ENCODE results near the gene SDCBP2. TPM values are rescaled to one million over a fixed set of nuclear protein-coding genes. Genes with fewer than 3 reads are reported as not detected.
"Not testable (repeated sequence)": the region's sequence is repeated elsewhere in the genome, so short reads cannot be mapped to it uniquely, and the experiment has no call there.

The SDCBP2 gene
- total RNA-seq, 2 donors from 2014 or later, result 4.0 to 7.3 TPM

DNA sequence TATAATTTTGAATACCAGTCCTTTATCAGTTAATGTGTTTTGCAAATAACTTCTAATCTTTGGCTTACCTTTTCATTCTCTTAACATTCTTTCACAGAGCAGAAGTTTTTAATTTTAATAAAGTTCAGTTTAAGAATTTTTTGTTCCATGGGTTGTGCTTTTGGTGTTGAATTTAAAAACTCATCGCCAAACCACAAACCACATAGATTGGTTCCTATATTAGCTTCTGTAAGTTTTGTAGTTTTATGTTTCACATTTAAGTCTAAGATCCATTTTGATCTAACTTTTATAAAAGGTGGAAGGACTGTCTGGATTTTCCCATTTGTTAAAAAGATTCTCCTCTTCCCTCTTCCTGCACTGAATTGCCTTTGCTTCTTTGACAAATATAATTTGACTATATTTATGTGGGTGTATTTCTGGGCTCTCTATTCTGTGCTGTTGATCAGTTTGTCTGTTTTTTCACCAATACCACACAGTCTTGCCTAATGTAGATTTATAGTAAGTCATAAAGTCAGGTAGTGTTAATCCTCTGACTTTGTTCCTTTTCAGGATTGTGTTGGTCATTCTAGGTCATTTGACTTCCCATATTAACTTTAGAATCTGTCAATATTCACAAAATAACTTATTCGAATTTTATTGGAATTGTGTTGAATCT is 17.5 kb upstream of the SDCBP2 start:
- no peak overlapping the region for H3K27ac ChIP-seq
- H3K27me3 ChIP-seq (replicated peaks; ENCODE audit: insufficient read depth), result no peaks in the 10 kb centered on the region
- H3K36me3 ChIP-seq, result no peaks in the 10 kb centered on the region
- H3K4me3 ChIP-seq, result no peak overlapping the region
- no peaks in the 10 kb centered on the region for H3K9me3 ChIP-seq
- DNase-seq (ENCODE audit: low spot score), result no peak
- intact Hi-C loops (cut with DNase I), result no loop called here
- WGBS, result 94% methylated on average over 2 of the region's 2 CpGs
- no peak for TF ChIP-seq POLR2A (IDR thresholded peaks at IDR 0.05)
- no peak for TF ChIP-seq POLR2AphosphoS5 (IDR thresholded peaks at IDR 0.05)
- no peak for TF ChIP-seq CTCF (IDR thresholded peaks at IDR 0.05)
- H3K4me1 ChIP-seq (replicated peaks), result no peaks in the 10 kb centered on the region

DNA sequence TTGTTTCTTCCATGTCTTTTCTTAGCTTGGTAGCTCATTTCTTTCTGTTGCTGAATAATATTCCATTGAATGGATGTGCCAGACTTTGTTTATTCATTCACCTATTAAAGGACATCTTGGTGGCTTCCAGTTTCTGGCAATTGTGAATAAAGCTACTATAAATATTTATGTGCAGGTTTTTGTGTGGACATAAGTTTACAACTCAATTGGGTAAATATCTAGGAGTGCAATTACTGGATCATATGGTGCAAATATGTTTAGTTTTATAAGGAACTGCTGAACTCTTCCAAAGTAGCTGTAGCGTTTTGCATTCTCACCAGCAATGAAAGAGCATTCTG is 16.8 kb upstream of the SDCBP2 start:
- intact Hi-C loops (cut with DNase I), result no loop called here
- Histone ChIP-seq H3K9me3 (no peaks in the 10 kb centered on the region), H3K4me1 (replicated peaks) (no peaks in the 10 kb centered on the region), H3K27ac (no peak overlapping the region), H3K4me3 (no peak overlapping the region), H3K36me3 (no peaks in the 10 kb centered on the region), H3K27me3 (replicated peaks; ENCODE audit: insufficient read depth) (no peaks in the 10 kb centered on the region)
- no peak for DNase-seq (ENCODE audit: low spot score)
- WGBS, result 59% methylated on average over 1 of the region's 1 CpG
- TF ChIP-seq CTCF (IDR thresholded peaks at IDR 0.05), result no peak
- peak; percentile 77 for TF ChIP-seq POLR2AphosphoS5 (IDR thresholded peaks at IDR 0.05)

- TF ChIP-seq POLR2AphosphoS5 (IDR thresholded peaks at IDR 0.05), result no peak
- TF ChIP-seq POLR2A (IDR thresholded peaks at IDR 0.05), result no peak
- no peak for TF ChIP-seq CTCF (IDR thresholded peaks at IDR 0.05)
- WGBS, result 99% methylated on average over 4 of the region's 4 CpGs
- no peaks in the 10 kb centered on the region for H3K36me3 ChIP-seq
- no peaks in the 10 kb centered on the region for H3K4me1 ChIP-seq (replicated peaks)
- H3K4me3 ChIP-seq, result no peak overlapping the region
- H3K9me3 ChIP-seq, result no peaks in the 10 kb centered on the region
- H3K27ac ChIP-seq, result no peak overlapping the region
- DNase-seq (ENCODE audit: low spot score), result no peak
- H3K27me3 ChIP-seq (replicated peaks; ENCODE audit: insufficient read depth), result no peaks in the 10 kb centered on the region
- intact Hi-C loops (cut with DNase I), result no loop called here
Observed at GRCh38 chr20:1345030-1345755, 16.3 kb upstream of the SDCBP2 start.

DNA sequence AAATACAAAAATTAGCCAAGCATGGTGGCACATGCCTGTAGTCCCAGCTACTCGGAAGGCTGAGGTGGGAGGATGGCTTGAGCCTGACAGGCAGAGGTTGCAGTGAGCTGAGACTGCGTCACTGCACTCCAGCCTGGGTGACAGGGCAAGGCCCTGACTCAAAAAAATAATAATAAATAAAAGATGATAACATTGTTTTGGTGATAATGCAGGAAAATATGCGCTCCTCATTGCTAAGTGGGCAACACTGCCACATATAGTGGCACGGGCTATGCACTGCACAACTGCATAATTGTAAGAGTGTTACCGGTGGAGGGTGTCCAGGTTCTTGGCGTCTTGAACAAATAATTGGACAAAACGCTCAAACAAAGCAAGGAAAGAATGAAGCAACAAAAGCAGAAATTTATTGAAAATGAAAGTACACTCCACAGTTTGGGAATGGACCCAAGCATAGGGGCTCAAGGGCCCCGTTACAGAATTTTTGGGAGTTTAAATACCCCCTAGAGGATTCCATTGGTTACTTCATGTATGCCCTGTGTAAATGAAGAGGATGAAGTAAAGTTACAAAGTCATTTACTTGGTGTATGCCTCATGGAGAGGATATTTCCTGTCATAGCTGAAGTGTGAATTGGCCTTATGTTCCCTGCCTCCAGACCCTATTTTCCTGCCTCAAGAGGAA is 14.6 kb upstream of the SDCBP2 start:
- H3K36me3 ChIP-seq; H3K4me1 ChIP-seq (replicated peaks); intact Hi-C loops (cut with DNase I); DNase-seq (ENCODE audit: low spot score); H3K27ac ChIP-seq; H3K27me3 ChIP-seq (replicated peaks; ENCODE audit: insufficient read depth); H3K4me3 ChIP-seq; H3K9me3 ChIP-seq: not testable (repeated sequence)
- WGBS, result 74% methylated on average over 8 of the region's 8 CpGs

DNA sequence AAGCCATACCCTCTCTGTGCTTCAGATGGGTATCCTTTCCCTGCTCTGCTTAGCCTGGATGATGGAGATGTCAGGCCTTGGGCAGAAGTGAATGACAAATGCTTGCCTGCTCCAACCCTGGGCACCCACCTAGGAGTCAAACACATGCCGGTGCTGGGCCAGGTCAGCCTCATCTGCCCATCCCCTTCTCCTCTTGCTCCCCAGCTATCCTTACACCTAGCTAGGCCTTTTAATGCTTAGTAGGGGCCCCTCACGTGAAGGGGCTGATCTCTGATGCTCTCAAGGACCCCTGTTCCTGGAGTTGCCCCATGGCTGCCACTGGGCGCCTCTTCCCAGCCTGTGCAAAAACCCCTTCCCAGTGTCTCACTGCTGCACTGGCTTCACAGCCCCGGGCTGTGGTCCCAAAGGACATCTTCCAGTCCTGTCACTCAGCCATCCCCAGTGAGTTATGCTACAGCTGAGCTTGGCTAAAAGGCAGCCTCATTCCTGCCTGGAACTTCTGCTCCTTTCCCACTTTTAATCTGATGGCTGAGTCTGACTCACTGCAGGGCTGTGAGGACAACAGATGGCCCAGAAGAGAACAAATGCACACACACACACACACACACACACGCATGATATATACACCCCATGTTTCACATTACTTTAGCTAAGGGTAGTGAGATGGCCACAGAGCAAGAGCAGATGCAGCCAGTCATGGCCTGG is 12.8 kb upstream of the SDCBP2 start:
- no peak for DNase-seq (ENCODE audit: low spot score)

More for the DNA sequence above, 12.8 kb upstream of the SDCBP2 start:
- intact Hi-C loops (cut with DNase I), result no loop called here
- Histone ChIP-seq H3K4me3 (no peak overlapping the region), H3K36me3 (no peaks in the 10 kb centered on the region), H3K27ac (no peak overlapping the region), H3K9me3 (no peaks in the 10 kb centered on the region), H3K4me1 (replicated peaks) (peaks cover 8% of the 10 kb centered on the region), H3K27me3 (replicated peaks; ENCODE audit: insufficient read depth) (no peaks in the 10 kb centered on the region)
- TF ChIP-seq POLR2AphosphoS5 (IDR thresholded peaks at IDR 0.05), result no peak
- TF ChIP-seq POLR2A (IDR thresholded peaks at IDR 0.05), result no peak
- no peak for TF ChIP-seq CTCF (IDR thresholded peaks at IDR 0.05)
- 77% methylated on average over 5 of the region's 5 CpGs for WGBS

All from prostate gland (tissue), 2 donors.